HepG2 (cell line): ENCODE measurements around the gene SYT7. TPM values are rescaled to one million over a fixed set of nuclear protein-coding genes. Genes with fewer than 3 reads are reported as not detected.

Experiments
- FOXK2 ChIP-seq: fragments of 450-650 bp; IDR thresholded peaks from 2 replicates; pipeline ENCODE4 v1.6.1; 2016
- HIVEP1 ChIP-seq: sonication (generic); formaldehyde crosslinking; IDR thresholded peaks from 2 replicates; pipeline ENCODE4 v1.4.0; 2020; ENCODE audit warnings: mild to moderate bottlenecking, missing genetic modification reagents
- MAFG ChIP-seq: sonication (generic); formaldehyde crosslinking; IDR thresholded peaks from 2 replicates; pipeline ENCODE4 v1.5.1; 2020; ENCODE audit warnings: mild to moderate bottlenecking, missing genetic modification reagents
- NR2F2 ChIP-seq: IDR thresholded peaks from 2 replicates; pipeline ENCODE4 v1.6.1; 2012; ENCODE audit warnings: low read depth, inconsistent platforms, borderline replicate concordance
- PAWR ChIP-seq: sonication (generic); formaldehyde crosslinking; IDR thresholded peaks from 2 replicates; pipeline ENCODE4 v1.4.0; 2020; ENCODE audit warnings: missing genetic modification reagents, mild to moderate bottlenecking, borderline replicate concordance
- SP5 ChIP-seq: IDR thresholded peaks from 2 replicates; pipeline ENCODE4 v1.6.1; 2016; ENCODE audit warnings: low read depth, borderline replicate concordance
- ZMAT3 ChIP-seq: sonication (generic); formaldehyde crosslinking; conservative IDR thresholded peaks from 2 replicates; pipeline ENCODE4 v1.7.0; 2021; ENCODE audit warnings: missing genetic modification reagents
- ZNF121 ChIP-seq: sonication (generic); formaldehyde crosslinking; IDR thresholded peaks from 2 replicates; pipeline ENCODE4 v1.5.0; 2020; ENCODE audit warnings: mild to moderate bottlenecking, missing genetic modification reagents
- ZNF598 ChIP-seq: sonication (generic); formaldehyde crosslinking; IDR thresholded peaks from 2 replicates; pipeline ENCODE4 v1.5.1; 2020; ENCODE audit warnings: mild to moderate bottlenecking, missing genetic modification reagents, borderline replicate concordance
- polyA plus RNA-seq, 8 experiments: library from polyadenylated mRNA; depleted of rRNA in 3 of 8; stranded (reverse) in 7 of 8; unstranded in 1 of 8; fragments of >200 nt; fragmentation: Illumina TruSeq in 4 of 8; extraction: Trizol in 4 of 8; gene quantifications; 2 replicates each; pipeline versions ENCODE4 v1.2.1 to v1.2.3, GENCODE V29; 2011 to 2016; ENCODE audit warnings: low read depth in 4 of 8, missing spikeins in 1 of 8, mixed read lengths in 1 of 8; ENCODE audit not compliant: insufficient read depth in 1 of 8
- total RNA-seq, 5 experiments: library from RNA; depleted of rRNA; stranded (reverse); fragments of >200 nt; fragmentation: Illumina TruSeq; extraction: Trizol; gene quantifications; 2 replicates each; pipeline ENCODE4 v1.2.3, GENCODE V29; 2016; ENCODE audit warnings: low read depth in 1 of 5
- TF ChIP-seq, protein P1 (sequence below), 2 experiments: IDR thresholded peaks; 2 replicates each; pipeline ENCODE4 v1.6.1; 2011 to 2012; ENCODE audit warnings: low read length in 2 of 2, borderline replicate concordance in 1 of 2, low read depth in 1 of 2, mild to moderate bottlenecking in 1 of 2, moderate library complexity in 1 of 2
- TF ChIP-seq, protein P2 (sequence below): fragments of 450-650 bp; IDR thresholded peaks from 2 replicates; pipeline ENCODE4 v1.6.1; 2017; ENCODE audit warnings: mild to moderate bottlenecking
- TF ChIP-seq, protein P3 (sequence below): sonication (generic); formaldehyde crosslinking; IDR thresholded peaks from 2 replicates; pipeline ENCODE4 v1.5.0; 2020; ENCODE audit warnings: mild to moderate bottlenecking, missing genetic modification reagents, borderline replicate concordance

The SYT7 gene
- total and polyA plus RNA-seq, 2 of the 13 experiments (the other 11 are each of a cell fraction or from before 2014, with no cell fraction given): 1.4 to 4.4 TPM

DNA sequence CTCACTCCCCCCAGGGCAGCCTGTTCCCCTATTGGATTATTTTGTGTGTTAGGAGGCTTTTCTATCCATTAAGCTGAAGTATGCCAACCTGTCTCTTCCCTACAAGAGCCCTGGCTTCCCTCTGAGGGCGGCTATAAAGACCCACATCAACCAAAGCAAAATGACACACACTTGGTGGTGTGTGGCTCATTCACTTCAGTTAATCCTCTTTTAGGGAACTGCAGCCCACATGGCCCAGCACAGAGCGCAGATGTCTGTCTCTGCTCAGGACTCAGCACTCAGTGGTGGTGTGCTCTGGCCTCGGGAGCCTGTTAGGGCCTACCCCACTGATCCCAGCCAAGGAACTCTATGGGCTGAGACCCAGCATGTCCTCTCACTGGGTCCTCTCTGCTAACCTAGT is 104.5 kb downstream of the SYT7 start (continued):
- no peak for TF ChIP-seq MAFG
- TF ChIP-seq NR2F2: no peak
- TF ChIP-seq ZNF598 (CRISPR knock-in tag): no peak
- no peak for TF ChIP-seq ZNF121
- TF ChIP-seq ZMAT3 (CRISPR knock-in tag): no peak
- TF ChIP-seq, protein P1, sequence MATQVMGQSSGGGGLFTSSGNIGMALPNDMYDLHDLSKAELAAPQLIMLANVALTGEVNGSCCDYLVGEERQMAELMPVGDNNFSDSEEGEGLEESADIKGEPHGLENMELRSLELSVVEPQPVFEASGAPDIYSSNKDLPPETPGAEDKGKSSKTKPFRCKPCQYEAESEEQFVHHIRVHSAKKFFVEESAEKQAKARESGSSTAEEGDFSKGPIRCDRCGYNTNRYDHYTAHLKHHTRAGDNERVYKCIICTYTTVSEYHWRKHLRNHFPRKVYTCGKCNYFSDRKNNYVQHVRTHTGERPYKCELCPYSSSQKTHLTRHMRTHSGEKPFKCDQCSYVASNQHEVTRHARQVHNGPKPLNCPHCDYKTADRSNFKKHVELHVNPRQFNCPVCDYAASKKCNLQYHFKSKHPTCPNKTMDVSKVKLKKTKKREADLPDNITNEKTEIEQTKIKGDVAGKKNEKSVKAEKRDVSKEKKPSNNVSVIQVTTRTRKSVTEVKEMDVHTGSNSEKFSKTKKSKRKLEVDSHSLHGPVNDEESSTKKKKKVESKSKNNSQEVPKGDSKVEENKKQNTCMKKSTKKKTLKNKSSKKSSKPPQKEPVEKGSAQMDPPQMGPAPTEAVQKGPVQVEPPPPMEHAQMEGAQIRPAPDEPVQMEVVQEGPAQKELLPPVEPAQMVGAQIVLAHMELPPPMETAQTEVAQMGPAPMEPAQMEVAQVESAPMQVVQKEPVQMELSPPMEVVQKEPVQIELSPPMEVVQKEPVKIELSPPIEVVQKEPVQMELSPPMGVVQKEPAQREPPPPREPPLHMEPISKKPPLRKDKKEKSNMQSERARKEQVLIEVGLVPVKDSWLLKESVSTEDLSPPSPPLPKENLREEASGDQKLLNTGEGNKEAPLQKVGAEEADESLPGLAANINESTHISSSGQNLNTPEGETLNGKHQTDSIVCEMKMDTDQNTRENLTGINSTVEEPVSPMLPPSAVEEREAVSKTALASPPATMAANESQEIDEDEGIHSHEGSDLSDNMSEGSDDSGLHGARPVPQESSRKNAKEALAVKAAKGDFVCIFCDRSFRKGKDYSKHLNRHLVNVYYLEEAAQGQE (IDR thresholded peaks at IDR 0.05; ENCODE audit: borderline replicate concordance in 1 of 2, low read depth in 1 of 2, low read length in 2 of 2): no peak
- no peak for TF ChIP-seq SP5
- TF ChIP-seq, protein P2, sequence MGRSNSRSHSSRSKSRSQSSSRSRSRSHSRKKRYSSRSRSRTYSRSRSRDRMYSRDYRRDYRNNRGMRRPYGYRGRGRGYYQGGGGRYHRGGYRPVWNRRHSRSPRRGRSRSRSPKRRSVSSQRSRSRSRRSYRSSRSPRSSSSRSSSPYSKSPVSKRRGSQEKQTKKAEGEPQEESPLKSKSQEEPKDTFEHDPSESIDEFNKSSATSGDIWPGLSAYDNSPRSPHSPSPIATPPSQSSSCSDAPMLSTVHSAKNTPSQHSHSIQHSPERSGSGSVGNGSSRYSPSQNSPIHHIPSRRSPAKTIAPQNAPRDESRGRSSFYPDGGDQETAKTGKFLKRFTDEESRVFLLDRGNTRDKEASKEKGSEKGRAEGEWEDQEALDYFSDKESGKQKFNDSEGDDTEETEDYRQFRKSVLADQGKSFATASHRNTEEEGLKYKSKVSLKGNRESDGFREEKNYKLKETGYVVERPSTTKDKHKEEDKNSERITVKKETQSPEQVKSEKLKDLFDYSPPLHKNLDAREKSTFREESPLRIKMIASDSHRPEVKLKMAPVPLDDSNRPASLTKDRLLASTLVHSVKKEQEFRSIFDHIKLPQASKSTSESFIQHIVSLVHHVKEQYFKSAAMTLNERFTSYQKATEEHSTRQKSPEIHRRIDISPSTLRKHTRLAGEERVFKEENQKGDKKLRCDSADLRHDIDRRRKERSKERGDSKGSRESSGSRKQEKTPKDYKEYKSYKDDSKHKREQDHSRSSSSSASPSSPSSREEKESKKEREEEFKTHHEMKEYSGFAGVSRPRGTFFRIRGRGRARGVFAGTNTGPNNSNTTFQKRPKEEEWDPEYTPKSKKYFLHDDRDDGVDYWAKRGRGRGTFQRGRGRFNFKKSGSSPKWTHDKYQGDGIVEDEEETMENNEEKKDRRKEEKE: no peak
- no peak for TF ChIP-seq HIVEP1 (CRISPR knock-in tag)
- TF ChIP-seq FOXK2: no peak
- TF ChIP-seq, protein P3, sequence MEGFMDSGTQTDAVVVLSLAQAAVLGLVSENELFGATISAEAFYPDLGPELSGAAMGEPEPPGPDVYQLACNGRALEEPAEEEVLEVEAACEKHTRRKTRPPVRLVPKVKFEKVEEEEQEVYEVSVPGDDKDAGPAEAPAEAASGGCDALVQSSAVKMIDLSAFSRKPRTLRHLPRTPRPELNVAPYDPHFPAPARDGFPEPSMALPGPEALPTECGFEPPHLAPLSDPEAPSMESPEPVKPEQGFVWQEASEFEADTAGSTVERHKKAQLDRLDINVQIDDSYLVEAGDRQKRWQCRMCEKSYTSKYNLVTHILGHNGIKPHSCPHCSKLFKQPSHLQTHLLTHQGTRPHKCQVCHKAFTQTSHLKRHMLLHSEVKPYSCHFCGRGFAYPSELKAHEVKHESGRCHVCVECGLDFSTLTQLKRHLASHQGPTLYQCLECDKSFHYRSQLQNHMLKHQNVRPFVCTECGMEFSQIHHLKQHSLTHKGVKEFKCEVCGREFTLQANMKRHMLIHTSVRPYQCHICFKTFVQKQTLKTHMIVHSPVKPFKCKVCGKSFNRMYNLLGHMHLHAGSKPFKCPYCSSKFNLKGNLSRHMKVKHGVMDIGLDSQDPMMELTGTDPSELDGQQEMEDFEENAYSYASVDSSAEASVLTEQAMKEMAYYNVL (CRISPR knock-in tag): no peak
- no peak for TF ChIP-seq PAWR (CRISPR knock-in tag)
